DMS 273 (cell line): ENCODE measurements around the gene TLR10.
"Not testable (repeated sequence)": the region's sequence is repeated elsewhere in the genome, so short reads cannot be mapped to it uniquely, and the experiment has no call there.

Experiments used
- DNase-seq: peaks from one replicate; lab custom pipeline; 2025; ENCODE audit not compliant: unreplicated experiment; lab: John Stamatoyannopoulos, UW

Gene TLR10

DNA sequence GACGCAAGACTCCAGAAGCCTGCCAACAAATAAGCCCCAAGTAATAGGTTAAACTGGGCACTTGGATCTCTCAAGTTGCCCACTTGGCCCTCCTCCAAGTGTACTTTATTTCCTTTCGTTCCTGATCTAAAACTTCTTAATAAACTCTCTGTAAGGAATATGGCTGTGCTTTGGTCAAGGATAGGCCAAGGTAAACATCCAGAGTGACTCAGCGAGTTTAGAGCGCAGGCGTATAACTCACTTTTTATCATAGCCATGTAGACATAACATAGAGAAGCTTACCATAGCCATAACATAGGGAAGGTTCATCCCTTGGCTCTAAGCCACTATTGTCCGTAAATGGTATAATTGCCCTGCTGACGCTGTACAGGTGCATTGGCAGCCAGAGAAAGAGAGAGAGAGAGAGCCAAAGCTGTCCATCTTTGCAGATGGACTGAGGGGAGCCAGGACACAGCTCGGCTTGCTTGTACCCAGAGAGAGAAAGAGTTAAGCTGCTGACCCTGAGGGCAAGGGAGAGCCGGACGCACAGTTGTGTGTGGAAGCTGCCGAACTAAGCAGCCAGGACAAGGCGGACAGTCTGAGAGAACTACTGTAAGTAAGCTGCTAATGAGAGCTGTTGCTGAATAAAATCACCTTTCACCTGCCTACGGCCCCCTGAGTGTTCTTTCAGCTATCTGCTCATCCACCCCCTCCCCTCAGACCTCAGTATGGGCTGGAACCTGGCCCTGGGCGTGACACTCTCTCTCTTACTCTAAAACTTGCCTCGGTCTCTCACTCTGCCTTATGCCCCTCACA is 20.0 kb upstream of the TLR10 start:
- DNase-seq: peak; percentile 2

DNA sequence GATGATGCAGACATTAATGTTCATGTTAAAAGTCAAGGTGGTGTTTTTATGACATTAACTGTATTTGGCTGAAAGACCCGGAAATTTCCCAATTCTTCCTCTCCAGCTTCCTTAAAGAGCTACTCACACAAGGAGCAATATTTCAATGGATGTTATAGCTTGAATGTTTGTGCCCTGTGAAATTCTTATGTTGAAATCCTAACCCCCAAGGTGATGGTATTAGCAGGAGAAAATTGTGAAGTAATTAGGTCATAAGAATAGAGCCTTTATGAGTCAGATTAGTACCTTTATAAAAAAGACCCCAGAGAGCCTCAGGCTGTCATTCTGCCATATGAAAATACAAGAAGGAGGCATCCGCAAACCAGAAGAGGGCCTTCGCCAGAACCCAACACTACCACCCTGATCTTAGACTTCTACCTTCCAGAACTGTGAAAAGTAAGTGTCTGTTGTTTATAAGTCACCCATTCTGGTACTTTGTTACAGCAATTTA is 18.2 kb upstream of the TLR10 start:
- DNase-seq: no peak

DNA sequence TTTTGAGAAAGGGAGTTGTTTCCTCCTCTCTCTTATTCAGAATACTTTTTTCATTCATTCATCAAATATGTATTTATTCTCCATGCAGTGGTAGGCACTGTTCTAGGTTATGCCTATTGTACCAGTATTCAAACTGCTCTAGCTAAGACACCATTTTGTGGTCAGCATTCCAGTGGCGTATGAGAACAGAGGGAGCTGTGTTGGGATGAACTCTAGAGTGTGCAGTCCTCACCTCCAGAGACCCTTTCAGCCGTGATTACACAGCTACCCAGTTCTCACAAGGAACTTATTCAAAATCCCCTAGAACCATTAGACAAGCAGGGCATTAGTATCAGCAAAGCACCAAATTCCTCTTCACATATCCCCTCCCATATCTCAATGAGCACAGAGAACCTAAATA is 17.6 kb upstream of the TLR10 start:
- no peak for DNase-seq

DNA sequence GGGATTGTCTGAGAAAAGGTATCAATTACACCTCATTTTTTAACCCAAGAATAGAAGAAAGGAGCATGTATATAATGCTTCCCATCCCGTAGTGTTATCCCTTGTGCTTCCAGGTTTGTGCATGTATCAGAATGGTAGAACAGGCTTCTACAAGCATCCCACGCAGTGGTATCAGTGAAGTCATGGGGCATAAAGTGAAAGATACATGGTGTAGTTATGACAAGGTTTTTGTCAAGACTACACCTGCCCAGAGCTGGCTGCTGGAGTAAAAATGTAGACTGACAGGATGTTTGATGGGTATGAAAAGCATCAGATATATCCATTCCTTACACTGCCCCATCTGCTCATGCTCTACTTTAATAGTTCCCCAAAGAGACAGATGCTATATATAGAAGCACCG is 12.3 kb upstream of the TLR10 start:
- DNase-seq: no peak

DNA sequence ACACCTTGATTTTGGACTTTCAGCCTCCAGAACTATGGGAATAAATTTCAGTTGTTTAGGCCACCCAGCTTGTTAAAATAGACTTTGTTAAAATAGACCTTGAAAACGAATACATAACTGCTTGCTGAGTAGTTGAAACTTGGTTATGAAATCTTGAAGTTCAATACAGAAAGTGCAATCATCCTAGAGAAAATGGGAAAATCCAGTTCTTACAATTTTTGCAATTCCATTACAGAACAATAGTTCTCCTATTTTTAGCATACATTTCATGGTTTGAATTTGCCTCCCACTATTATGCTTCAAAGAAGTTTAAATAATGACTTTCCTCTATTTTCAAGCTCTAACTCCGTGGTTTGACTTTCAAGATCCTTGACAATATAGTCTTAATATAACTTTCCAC is 11.3 kb upstream of the TLR10 start:
- no peak for DNase-seq

DNA sequence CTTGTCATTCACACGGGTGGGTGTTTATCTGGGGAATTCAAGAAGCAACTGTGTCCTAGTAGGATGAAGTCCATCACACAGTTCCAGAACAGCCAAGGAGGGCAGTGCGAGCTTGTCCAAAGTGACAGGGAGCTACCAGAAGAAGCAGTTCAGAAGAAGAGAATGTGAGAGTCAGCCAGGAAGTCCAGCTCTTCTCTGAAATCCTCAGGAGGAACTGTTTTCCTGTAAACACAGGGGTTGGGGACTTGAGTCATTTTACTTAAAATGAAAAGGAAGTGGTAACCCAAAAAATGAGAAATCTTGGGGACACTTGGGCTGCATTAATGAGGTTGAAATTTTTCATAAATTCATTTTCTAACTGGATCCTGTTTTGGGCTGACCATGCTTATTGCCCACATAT is 8.2 kb upstream of the TLR10 start:
- no peak for DNase-seq

DNA sequence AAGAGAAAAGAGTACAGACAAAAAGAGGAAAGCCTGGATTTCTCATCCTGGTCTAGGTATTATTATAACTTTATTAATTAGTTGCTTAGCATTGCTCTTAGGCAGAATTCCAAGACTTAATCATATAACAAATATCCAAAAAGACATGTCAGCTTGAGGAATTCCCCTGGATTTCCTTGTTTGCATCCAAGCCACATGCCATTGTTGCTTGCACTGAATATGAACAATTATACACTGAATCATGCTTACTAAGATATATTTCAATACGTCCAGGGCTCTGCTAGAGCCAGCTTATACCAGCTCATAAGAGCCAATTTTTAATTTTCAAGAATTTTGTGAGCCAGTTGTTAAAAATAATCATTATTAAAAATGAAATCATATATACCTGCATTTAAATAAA is 5.5 kb upstream of the TLR10 start:
- DNase-seq: no peak

DNA sequence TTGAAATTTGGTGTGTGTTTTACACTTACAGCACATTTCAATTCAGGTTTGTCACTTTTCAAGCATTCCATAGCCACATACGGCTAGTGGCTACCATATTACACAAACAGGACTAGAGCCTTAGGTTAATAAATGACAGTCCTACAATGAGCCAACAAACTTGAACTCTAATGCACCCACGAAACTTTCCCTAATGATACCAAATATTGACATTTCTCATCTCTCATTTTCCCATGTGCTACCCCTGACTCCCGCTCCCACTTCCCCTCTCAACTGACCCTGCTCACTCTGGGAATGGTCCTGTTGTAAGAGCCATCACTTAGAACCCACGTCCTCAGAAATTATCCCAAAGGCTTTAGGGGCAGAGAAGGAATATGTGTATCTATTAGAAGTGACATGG is 4.9 kb upstream of the TLR10 start:
- no peak for DNase-seq

DNA sequence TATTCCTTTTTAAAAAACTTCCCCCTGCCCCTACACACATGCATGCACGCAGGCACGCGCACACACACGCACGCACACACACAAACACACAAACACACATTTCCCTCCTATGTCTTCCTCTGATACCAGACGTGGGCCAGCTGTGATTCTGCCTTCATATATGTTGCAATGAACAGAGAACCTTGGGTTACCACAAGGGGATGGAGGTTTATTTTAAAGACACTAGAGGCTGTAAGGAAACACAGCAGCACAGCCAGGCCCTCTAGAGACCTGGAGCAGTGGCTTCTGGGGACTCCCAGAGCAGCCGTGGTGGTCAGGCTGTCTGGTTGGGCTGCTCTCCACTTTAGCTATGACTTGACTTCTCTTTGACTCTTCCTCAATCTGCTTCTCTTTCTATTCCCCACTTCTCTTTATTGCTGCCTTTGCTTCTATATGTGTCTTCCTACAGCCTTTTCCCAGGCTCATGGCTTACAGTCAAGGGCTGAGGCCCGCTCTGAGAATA is 3.2 kb upstream of the TLR10 start:
- DNase-seq: no peak

DNA sequence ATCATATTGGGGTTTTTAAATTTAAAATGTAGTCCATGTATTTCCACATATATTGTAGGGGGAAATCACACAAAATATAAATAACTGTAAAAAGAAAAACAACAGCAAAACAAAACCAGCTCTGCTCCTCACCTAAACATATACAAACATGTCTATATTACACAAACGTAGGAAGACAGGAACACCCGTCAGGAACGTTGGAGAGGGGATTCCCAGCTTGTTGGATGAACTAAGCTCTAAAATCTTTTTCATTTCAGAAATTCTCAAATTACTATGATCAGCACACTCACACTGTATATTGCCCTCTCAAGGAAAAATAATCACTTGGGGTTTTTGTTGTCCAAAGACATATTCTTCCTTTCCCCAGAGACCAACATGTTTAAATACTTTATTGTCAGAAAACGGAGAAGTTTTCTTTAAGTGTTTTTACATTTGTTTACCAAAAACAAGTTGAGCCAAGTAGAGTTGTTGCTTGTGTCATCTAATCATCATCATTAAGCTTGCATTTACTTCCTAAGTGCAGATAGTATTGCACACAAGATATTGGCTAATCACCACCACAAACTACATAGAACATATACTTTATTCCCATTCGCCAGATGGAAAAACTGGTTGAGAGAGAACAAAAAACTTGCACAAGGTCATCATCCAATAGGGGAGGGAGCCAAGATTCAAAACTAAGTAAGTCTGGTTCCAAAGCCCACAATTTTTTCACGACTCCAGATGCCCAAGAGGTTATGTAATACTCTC is 2.4 kb upstream of the TLR10 start:
- DNase-seq: no peak

DNA sequence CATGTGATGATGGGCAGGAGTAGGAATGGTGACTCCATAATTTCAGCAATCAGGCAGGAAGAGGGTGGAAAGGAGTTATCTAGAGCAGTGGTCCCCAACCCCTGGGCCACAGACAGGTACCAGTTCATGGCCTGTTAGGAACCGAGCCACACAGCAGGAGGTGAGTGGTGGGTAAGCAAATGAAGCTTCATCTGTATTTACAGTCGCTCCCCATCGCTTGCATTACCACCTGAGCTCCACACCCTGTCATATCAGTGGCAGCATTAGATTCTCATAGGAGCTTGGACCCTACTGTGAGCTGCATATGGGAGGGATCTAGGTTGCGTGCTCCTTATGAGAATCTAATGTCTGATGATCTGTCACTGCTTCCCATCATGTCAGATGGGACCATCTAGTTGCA is 1.4 kb upstream of the TLR10 start:
- DNase-seq: no peak

DNA sequence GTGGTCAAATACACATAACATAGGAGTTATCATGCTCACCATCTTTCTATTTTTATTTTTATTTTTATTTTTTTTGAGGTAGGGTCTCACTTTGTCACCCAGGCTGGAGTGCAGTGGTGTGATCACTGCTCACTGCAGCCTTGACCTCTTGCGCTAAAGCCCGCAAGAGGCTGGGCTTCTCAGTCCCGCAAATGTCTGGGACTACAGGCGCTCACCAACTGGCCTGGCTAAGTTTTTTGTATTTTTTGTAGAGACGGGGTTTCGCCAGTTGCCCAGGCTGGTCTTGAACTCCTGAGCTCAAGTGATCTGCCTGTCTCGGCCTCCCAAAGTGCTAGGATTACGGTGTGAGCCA is 295 bp upstream of the TLR10 start:
- no peak for DNase-seq

DNA sequence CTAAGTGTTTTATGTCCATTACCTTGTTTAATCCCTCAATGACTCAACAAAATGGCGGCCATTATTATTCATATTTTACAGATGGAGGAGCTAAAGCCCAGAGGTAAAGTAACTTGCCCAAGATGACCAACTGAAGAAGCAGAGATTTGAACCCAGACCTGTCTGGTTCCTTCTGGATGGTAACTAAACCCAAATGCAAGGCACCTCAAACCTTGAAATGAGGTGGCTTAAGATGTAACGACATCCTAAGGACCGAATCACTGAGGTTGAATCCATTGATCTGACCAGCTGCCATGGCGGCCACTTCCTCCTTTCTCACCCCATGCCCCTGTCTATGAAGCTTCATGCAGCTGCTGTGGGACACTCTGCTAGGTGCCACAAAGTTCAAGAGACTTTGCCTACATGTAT is 932 bp downstream of the TLR10 start:
- no peak for DNase-seq

DNA sequence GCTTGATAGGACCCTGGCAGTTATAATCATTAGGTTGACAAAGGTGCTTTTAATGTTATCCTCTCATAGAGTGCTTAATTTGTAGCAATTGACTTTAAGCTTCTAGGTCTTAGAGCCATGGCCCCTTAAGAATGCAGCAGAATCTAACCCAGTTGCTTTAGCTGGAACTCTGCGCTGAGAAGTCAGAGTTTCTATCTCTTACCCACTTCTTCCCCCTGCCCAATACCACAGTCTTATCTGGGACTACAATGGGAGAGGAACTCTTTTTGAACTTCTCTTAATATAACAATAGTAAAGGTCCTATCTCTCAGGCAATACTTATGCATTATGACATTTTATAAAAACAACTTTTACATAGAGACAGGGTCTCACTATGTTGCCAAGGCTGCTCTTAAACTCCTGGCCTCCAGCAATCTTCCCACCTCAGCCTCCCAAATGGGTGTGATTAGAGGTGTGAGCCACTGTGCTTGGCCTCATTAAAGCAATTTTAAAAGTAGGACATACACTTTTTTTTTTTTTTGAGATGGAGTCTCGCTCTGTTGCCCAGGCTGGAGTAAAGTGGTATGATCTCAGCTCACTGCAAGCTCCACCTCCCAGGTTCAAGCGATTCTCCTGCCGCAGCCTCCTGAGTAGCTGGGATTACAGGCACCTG is 1.8 kb downstream of the TLR10 start:
- no peak for DNase-seq

DNA sequence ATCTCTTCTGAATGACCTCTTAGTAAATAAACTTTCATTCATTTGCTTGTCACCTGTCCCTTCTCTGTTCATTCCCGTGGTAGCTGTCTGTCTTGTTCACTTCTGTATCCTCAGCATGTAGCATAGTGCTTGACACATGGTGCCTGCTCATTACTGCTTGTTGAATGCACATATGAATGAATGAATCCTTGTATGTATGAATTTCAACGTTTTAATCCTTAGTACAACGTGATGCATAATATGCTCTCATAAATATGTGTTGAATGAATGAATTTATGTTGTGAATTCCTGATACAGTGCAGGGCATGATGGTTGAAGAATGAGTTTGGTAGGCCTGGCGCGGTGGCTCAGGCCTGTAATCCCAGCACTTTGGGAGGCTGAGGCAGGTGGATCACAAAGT is 3.0 kb downstream of the TLR10 start:
- no peak for DNase-seq

DNA sequence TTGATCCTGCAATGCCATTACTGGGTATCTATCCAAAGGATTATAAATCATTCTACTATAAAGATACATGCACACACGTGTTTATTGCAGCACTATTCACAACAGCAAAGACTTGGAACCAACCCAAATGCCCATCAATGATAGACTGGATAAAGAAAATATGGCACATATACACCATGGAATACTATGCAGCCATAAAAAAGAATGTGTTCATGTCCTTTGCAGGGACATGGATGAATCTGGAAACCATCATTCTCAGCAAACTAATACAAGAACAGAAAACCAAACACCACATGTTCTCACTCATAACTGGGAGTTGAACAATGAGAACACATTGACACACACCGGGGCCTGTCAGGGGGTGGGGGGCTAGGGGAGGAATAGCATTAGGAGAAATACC is 4.9 kb downstream of the TLR10 start:
- DNase-seq: not testable (repeated sequence)

DNA sequence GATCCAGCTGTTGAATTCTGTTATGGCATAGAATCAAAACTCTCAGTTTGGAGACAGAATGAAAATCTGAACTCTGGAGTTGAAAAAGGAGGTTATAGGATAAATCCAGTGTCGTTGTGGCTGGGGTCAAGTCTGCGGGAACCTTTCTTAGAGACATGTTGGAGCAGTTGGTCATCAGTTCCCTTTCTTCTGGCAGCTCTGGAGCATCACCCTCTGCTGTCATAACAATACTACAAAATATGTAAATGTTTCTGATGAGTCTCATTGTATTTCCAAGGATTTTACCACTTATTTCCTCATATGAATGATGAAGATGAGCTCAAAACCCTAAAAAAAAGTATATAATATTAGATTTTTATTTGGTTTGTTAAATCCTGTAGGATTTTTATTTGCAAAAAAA is 7.5 kb downstream of the TLR10 start:
- DNase-seq: no peak

DNA sequence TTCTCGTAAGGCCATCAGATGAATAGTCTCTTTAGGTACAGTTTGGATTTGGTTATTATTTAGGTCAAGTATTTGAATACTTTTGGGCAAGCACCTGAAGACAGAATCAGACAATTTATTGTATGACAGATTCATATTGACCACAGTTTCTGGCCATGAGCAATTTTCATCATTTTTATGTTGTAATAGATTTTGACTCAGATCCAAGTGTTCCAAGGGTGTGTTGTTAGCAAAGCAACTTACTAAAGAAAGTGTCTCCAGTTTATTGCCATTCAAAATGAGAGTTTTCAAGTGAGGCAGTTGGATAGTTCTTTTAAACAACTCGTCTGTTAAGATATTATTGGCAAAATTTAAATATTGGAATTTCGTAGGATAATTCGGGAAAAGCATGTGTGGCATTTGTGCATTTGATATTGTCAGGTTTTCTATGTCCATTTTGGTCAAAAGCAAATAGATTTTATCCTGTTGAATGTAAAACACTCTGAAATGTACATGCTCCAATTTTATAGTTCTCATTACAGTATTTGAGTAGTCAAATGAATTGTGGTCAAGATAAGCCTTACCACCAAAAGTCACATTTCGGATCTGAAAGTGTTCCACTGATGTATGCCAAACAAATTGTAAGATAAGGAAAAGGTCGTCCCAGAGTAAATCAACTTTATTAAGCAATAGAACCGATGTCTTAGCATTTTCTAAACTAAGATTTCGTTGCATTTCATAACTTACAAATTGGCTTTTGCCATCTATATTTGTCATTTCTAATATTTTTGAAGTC is 8.4 kb downstream of the TLR10 start:
- DNase-seq: no peak

DNA sequence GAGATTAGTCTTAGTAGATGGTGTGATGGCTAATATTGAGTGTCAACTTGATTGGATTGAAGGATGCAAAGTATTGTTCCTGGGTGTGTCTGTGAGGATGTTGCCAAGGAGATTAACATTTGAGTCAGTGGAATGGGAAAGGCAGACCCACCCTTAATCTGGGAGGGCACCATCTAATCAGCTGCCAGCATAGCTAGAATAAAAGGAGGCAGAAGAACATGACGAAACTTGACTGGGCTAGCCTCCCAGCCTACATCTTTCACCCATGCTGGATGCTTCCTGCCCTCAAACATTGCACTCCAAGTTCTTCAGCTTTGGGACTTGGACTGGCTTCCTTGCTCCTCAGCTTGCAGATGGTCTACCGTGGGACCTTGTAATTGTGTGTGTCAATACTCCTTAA is 12.5 kb downstream of the TLR10 start:
- not testable (repeated sequence) for DNase-seq

DNA sequence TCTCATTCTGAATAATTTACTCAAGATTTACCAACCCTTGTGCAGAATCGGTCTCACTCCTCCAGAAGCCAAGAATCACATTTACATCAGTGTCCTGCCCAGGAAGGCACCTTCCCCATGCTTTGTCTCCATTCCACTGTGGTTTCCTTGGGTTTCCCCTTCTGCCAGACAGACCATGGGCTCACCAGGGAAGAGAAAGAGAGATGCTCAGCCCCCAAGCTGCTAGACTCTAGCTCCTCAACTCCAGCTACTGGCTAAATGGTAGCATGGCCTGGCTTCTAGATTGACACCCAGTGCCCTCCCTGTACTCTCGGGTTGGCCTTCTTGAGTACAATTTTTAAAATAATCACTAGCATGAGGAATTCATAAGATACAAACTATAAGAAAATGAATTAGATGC is 12.9 kb downstream of the TLR10 start:
- DNase-seq: no peak

DNA sequence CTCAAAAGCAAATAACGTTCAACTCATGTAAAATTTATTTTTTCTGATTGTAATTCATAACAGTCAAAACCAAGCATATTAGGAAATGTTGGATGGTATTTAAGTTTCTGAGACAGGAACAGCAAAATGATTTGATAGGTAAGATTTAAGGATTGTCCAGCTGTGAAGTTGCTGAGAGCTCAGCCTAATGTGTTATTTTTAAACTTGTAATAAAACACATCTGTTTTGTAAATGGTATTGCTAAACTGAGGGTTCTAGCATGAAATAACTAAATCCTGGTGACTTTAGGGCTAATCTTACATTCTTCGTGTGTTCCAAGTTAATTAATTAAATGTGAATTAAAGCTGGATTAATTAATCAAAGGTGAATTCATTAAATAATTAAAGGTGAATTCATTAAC is 13.3 kb downstream of the TLR10 start:
- no peak for DNase-seq
